ENCODE data around the gene PMPCA.

GRCh38 chr9:136361047-136361753, 49.3 kb upstream of the PMPCA start:
- TF ChIP-seq, protein P1, sequence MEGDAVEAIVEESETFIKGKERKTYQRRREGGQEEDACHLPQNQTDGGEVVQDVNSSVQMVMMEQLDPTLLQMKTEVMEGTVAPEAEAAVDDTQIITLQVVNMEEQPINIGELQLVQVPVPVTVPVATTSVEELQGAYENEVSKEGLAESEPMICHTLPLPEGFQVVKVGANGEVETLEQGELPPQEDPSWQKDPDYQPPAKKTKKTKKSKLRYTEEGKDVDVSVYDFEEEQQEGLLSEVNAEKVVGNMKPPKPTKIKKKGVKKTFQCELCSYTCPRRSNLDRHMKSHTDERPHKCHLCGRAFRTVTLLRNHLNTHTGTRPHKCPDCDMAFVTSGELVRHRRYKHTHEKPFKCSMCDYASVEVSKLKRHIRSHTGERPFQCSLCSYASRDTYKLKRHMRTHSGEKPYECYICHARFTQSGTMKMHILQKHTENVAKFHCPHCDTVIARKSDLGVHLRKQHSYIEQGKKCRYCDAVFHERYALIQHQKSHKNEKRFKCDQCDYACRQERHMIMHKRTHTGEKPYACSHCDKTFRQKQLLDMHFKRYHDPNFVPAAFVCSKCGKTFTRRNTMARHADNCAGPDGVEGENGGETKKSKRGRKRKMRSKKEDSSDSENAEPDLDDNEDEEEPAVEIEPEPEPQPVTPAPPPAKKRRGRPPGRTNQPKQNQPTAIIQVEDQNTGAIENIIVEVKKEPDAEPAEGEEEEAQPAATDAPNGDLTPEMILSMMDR (conservative IDR thresholded peaks at IDR 0.05 in 1 of 2, IDR thresholded peaks at IDR 0.05 in 1 of 2; ENCODE audit: low read depth in 1 of 2, low read length in 2 of 2): no peak
- no peak for TF ChIP-seq EZH2 (IDR thresholded peaks at IDR 0.05; ENCODE audit: low read length, missing control alignments)
